ENCODE data around the gene SEMA3G. TPM values are rescaled to one million over a fixed set of nuclear protein-coding genes. Genes with fewer than 3 reads are reported as not detected.

SEMA3G gene
- polyA plus RNA-seq (2011; rRNA removed) (not detected in 2 replicates), polyA minus RNA-seq (2011; rRNA and poly(A)+ RNA removed) (not detected in 2 replicates)

- Histone ChIP-seq H3K4me3 (ENCODE audit: low read depth, low read length) (no peak within 1 kb of the TSS), H3K27me3 (ENCODE audit: control insufficient read depth, insufficient read depth, low read length) (no peaks in the 10 kb centered on the region), H3K36me3 (ENCODE audit: control insufficient read depth, insufficient read depth, low read length) (no peaks in the 10 kb centered on the region)
- ChIA-PET CTCF (interaction anchor here (1.1 to 12.4 kb wide), 7 partner anchors 13 to 248 kb away, joined by 3 to 445 read pairs (median 8); no protein-coding TSS in a partner anchor), POLR2A (no interaction called here)
- TF ChIP-seq, protein P1, sequence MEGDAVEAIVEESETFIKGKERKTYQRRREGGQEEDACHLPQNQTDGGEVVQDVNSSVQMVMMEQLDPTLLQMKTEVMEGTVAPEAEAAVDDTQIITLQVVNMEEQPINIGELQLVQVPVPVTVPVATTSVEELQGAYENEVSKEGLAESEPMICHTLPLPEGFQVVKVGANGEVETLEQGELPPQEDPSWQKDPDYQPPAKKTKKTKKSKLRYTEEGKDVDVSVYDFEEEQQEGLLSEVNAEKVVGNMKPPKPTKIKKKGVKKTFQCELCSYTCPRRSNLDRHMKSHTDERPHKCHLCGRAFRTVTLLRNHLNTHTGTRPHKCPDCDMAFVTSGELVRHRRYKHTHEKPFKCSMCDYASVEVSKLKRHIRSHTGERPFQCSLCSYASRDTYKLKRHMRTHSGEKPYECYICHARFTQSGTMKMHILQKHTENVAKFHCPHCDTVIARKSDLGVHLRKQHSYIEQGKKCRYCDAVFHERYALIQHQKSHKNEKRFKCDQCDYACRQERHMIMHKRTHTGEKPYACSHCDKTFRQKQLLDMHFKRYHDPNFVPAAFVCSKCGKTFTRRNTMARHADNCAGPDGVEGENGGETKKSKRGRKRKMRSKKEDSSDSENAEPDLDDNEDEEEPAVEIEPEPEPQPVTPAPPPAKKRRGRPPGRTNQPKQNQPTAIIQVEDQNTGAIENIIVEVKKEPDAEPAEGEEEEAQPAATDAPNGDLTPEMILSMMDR (IDR thresholded peaks at IDR 0.05; ENCODE audit: insufficient read depth, low read depth, low read length) = peak; percentile 55
- no peak for DNase-seq (ENCODE audit: low read depth)
Measured at GRCh38 chr3:52444860-52445793, at the start of gene SEMA3G. TSS of gene SEMA3G (minus strand) at chr3:52445103. CDS start at chr3:52445027, 76 bp downstream.

DNA sequence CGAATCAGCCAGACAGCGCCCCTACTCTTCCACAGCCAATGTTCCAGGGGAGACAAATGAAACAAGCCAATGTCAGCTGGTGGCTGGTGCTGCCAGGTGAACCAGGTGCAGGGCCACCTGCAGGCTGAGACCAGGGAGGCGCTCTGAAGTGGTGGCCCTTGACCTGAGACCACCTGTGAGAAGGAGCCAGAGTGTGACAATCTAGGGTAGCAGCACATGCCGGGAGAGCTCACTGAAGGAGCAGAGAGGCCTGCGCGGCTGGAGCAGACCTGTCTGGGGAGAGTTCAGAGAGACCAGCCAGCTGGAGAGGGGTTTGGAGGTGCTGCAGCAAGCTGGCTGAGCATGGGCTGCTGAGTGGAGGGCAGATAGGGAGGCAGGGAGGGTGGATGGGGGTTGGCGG, 49.5 kb upstream of the SEMA3G start:
- H3K36me3 ChIP-seq (ENCODE audit: control insufficient read depth, insufficient read depth, low read length) = peaks cover 40% of the 10 kb centered on the region
- TF ChIP-seq, protein P1 (IDR thresholded peaks at IDR 0.05; ENCODE audit: insufficient read depth, low read depth, low read length) = no peak
- H3K27me3 ChIP-seq (ENCODE audit: control insufficient read depth, insufficient read depth, low read length) = no peaks in the 10 kb centered on the region
- DNase-seq (ENCODE audit: low read depth) = no peak
- no peak overlapping the region for H3K4me3 ChIP-seq (ENCODE audit: low read depth, low read length)
- ChIA-PET CTCF (interaction anchor here (1.0 kb wide), 1 partner anchor 66 kb away, joined by 3 read pairs; no protein-coding TSS in a partner anchor), POLR2A (no interaction called here)

- DNase-seq (ENCODE audit: low read depth) = no peak
- peaks cover 49% of the 10 kb centered on the region for H3K36me3 ChIP-seq (ENCODE audit: control insufficient read depth, insufficient read depth, low read length)
- TF ChIP-seq, protein P1 (IDR thresholded peaks at IDR 0.05; ENCODE audit: insufficient read depth, low read depth, low read length) = no peak
- CTCF ChIA-PET = no interaction called here
- POLR2A ChIA-PET = no interaction called here
- no peaks in the 10 kb centered on the region for H3K27me3 ChIP-seq (ENCODE audit: control insufficient read depth, insufficient read depth, low read length)
- H3K4me3 ChIP-seq (ENCODE audit: low read depth, low read length) = no peak overlapping the region
Measured at GRCh38 chr3:52493232-52494017, 48.5 kb upstream of the SEMA3G start.

DNA sequence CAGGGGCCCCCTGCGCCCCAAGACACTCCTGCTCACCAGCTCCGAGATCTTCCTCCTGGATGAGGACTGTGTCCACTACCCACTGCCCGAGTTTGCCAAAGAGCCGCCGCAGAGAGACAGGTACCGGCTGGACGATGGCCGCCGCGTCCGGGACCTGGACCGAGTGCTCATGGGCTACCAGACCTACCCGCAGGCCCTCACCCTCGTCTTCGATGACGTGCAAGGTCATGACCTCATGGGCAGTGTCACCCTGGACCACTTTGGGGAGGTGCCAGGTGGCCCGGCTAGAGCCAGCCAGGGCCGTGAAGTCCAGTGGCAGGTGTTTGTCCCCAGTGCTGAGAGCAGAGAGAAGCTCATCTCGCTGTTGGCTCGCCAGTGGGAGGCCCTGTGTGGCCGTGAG, 47.2 kb upstream of the SEMA3G start:
- CTCF ChIA-PET = no interaction called here
- peaks cover 62% of the 10 kb centered on the region for H3K36me3 ChIP-seq (ENCODE audit: control insufficient read depth, insufficient read depth, low read length)
- no peaks in the 10 kb centered on the region for H3K27me3 ChIP-seq (ENCODE audit: control insufficient read depth, insufficient read depth, low read length)
- POLR2A ChIA-PET = no interaction called here
- TF ChIP-seq, protein P1 (IDR thresholded peaks at IDR 0.05; ENCODE audit: insufficient read depth, low read depth, low read length) = no peak
- H3K4me3 ChIP-seq (ENCODE audit: low read depth, low read length) = no peak overlapping the region
- no peak for DNase-seq (ENCODE audit: low read depth)

All from BJ (cell line).